HepG2 (cell line): ENCODE data around the gene ANK3. TPM values are rescaled to one million over a fixed set of nuclear protein-coding genes. Genes with fewer than 3 reads are reported as not detected.

Experiments used
- ATAC-seq: fragments of 200-7000 bp; cut with Tn5 transposase; 3 replicates; pipeline ENCODE4 v1.9.1; 2020; ENCODE audit warnings: mild to moderate bottlenecking, moderate library complexity
- BruUV-seq: library from RNA; stranded (reverse); fragments of 400-500 nt; replicated peaks from 2 replicates; lab custom pipeline; 2021; lab: Mats Ljungman, UMichigan
- CTCF ChIA-PET: fragments of 300-600 bp; formaldehyde crosslinking; extraction: SDS; loops from one replicate; lab custom pipeline; 2021; ENCODE audit warnings: low total read pairs, inconsistent platforms, low intra/inter-chr PET ratio; lab: Yijun Ruan, JAX
- POLR2A ChIA-PET: fragments of 350-600 bp; sonication (Branson Sonifier 250); formaldehyde crosslinking; loops from one replicate; lab custom pipeline; 2020; ENCODE audit warnings: antibody characterized with exemption, inconsistent platforms; lab: Yijun Ruan, JAX
- DNase-seq: peaks from one replicate; pipeline ENCODE4 v3.0.0-alpha.2; 2015; ENCODE audit warnings: low spot score
- FAIRE-seq: peaks from 3 replicates; lab custom pipeline; 2011; peaks lifted over from hg19 to GRCh38; lab: Jason Lieb, UNC
- H2AFZ ChIP-seq: one replicate; pipeline ENCODE4 v1.6.1; 2011; ENCODE audit warnings: low read length, inconsistent platforms
- H3K27ac ChIP-seq: fragments of 300-600 bp; 3 replicates; pipeline ENCODE4 v1.8.0; 2011; ENCODE audit warnings: mixed run types, mild to moderate bottlenecking, mixed read lengths, low read length, inconsistent platforms; ENCODE audit not compliant: insufficient read depth; ENCODE audit errors: extremely low read length
- H3K27me3 ChIP-seq, 2 experiments: fragments of 200-600 bp in 1 of 2; 2 replicates in 1 of 2; 3 replicates in 1 of 2; pipeline versions ENCODE4 v1.6.0 to v1.8.0; 2011; ENCODE audit warnings: low read length in 2 of 2, mild to moderate bottlenecking in 2 of 2, moderate library complexity in 2 of 2, inconsistent platforms in 1 of 2; ENCODE audit not compliant: insufficient read depth in 2 of 2, control insufficient read depth in 1 of 2
- H3K36me3 ChIP-seq, 2 experiments: fragments of 200-600 bp in 1 of 2; replicated peaks in 1 of 2; 2 replicates in 1 of 2; 3 replicates in 1 of 2; pipeline versions ENCODE4 v1.5.1 to v1.8.0; 2011; ENCODE audit warnings: low read length in 2 of 2, inconsistent platforms in 1 of 2; ENCODE audit not compliant: insufficient read depth in 2 of 2, control insufficient read depth in 1 of 2
- H3K4me1 ChIP-seq: 2 replicates; pipeline ENCODE4 v1.5.1; 2012; ENCODE audit warnings: low read length, inconsistent platforms; ENCODE audit not compliant: insufficient read depth
- H3K4me2 ChIP-seq: 2 replicates; pipeline ENCODE4 v1.6.0; 2011; ENCODE audit warnings: low read depth, low read length, inconsistent platforms
- H3K4me3 ChIP-seq, 3 experiments: fragments of 200-600 bp in 1 of 3; sonication (generic), shearing (Covaris generic) in 1 of 3; replicated peaks in 1 of 3; 2 replicates each; pipeline ENCODE4 v1.5.1; 2011 to 2016; ENCODE audit warnings: low read length in 3 of 3, inconsistent platforms in 2 of 3, low read depth in 2 of 3, mild to moderate bottlenecking in 2 of 3, control low read depth in 1 of 3, mixed read lengths in 1 of 3; ENCODE audit not compliant: insufficient read depth in 1 of 3
- H3K79me2 ChIP-seq: one replicate; pipeline ENCODE4 v1.6.1; 2011; ENCODE audit warnings: low read length, inconsistent platforms; ENCODE audit not compliant: insufficient read depth
- H3K9ac ChIP-seq: 2 replicates; pipeline ENCODE4 v1.6.0; 2011; ENCODE audit warnings: mild to moderate bottlenecking, low read depth, low read length, inconsistent platforms; ENCODE audit not compliant: insufficient read depth
- H3K9me3 ChIP-seq: 2 replicates; pipeline ENCODE4 v1.5.1; 2012; ENCODE audit warnings: mild to moderate bottlenecking, low read length
- H4K20me1 ChIP-seq: 2 replicates; pipeline ENCODE4 v1.6.0; 2011; ENCODE audit warnings: inconsistent platforms, mild to moderate bottlenecking, low read length, moderate library complexity; ENCODE audit not compliant: insufficient read depth
- AKNA ChIP-seq: sonication (generic); formaldehyde crosslinking; IDR thresholded peaks from 2 replicates; pipeline ENCODE4 v1.4.0; 2020; ENCODE audit warnings: missing genetic modification reagents, borderline replicate concordance
- BCLAF1 ChIP-seq: fragments of 450-650 bp; IDR thresholded peaks from 2 replicates; pipeline ENCODE4 v1.6.1; 2017; ENCODE audit warnings: mild to moderate bottlenecking
- KLF16 ChIP-seq, 2 experiments: sonication (generic) in 1 of 2; formaldehyde crosslinking in 1 of 2; IDR thresholded peaks; 2 replicates each; pipeline versions ENCODE4 v1.6.1 to v1.8.0; 2016 to 2023; ENCODE audit warnings: missing genetic modification reagents in 2 of 2, missing compliant biosample characterization in 1 of 2
- USF2 ChIP-seq, 2 experiments: sonication (generic) in 1 of 2; formaldehyde crosslinking in 1 of 2; IDR thresholded peaks; 2 replicates each; pipeline versions ENCODE4 v1.5.1 to v1.6.1; 2011 to 2020; ENCODE audit warnings: borderline replicate concordance in 1 of 2, low read depth in 1 of 2, low read length in 1 of 2, mild to moderate bottlenecking in 1 of 2, missing genetic modification reagents in 1 of 2, moderate library complexity in 1 of 2
- ZNF33A ChIP-seq: sonication (generic); formaldehyde crosslinking; IDR thresholded peaks from 2 replicates; pipeline ENCODE4 v1.5.1; 2020; ENCODE audit warnings: missing genetic modification reagents, mild to moderate bottlenecking, moderate library complexity, borderline replicate concordance
- ZSCAN9 ChIP-seq: IDR thresholded peaks from 2 replicates; pipeline ENCODE4 v1.6.1; 2016; ENCODE audit warnings: borderline replicate concordance
- WGBS: methylation state at CpG from one replicate; pipeline ENCODE4 v1.1.6; 2017; ENCODE audit warnings: low lambda C conversion rate; 5-methylcytosine and 5-hydroxymethylcytosine counted together
- in situ Hi-C: cut with HindIII; loops from 2 replicates; pipeline ENCODE4 v1.10.0; 2017; ENCODE audit warnings: low pct_unique_long_range_greater_than_20kb; ENCODE audit not compliant: extremely low pct_ligation_motif_present
- intact Hi-C: fragments of 100-400 bp; cut with micrococcal nuclease; formaldehyde crosslinking; loops from one replicate; pipeline ENCODE4 v1.10.0; 2022; ENCODE audit not compliant: unreplicated experiment
- polyA plus RNA-seq, 8 experiments: library from polyadenylated mRNA; depleted of rRNA in 3 of 8; stranded (reverse) in 7 of 8; unstranded in 1 of 8; fragments of >200 nt; fragmentation: Illumina TruSeq in 4 of 8; extraction: Trizol in 4 of 8; gene quantifications; 2 replicates each; pipeline versions ENCODE4 v1.2.1 to v1.2.3, GENCODE V29; 2011 to 2016; ENCODE audit warnings: low read depth in 4 of 8, missing spikeins in 1 of 8, mixed read lengths in 1 of 8; ENCODE audit not compliant: insufficient read depth in 1 of 8
- total RNA-seq, 5 experiments: library from RNA; depleted of rRNA; stranded (reverse); fragments of >200 nt; fragmentation: Illumina TruSeq; extraction: Trizol; gene quantifications; 2 replicates each; pipeline ENCODE4 v1.2.3, GENCODE V29; 2016; ENCODE audit warnings: low read depth in 1 of 5

ANK3 gene
- total and polyA plus RNA-seq, 2 of the 13 experiments (the other 11 are each of a cell fraction or from before 2014, with no cell fraction given), result not detected

DNA sequence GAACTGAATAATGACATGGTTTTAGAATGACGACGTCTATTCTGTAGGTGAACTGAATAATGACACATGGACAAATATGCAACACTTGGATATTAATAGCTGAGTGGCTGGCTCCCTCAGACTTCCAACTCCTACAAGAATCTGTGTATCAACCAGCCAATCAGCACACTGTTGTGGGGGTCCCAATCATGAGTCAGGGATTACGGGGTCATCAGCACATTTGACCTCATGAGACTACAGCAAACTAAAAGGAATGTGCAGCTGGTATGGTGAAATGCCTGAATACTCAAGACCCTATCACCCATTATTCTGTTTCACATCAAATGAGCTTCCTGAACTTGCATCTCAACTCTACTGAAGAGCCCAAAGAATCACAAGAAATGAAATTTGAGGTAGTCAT, 192.5 kb downstream of the ANK3 start:
- H3K27me3 ChIP-seq, result no peaks in the 10 kb centered on the region
- H3K79me2 ChIP-seq, result no peaks in the 10 kb centered on the region
- no peak overlapping the region for H3K27ac ChIP-seq
- no peaks in the 10 kb centered on the region for H3K4me1 ChIP-seq
- CTCF ChIA-PET, result no interaction called here
- H3K36me3 ChIP-seq, result no peaks in the 10 kb centered on the region
- FAIRE-seq (no peak), ATAC-seq (no peak), DNase-seq (no peak)
- H3K4me3 ChIP-seq, result no peak overlapping the region
- 6% methylated on average over 3 of the region's 3 CpGs for WGBS
- H3K9me3 ChIP-seq, result no peaks in the 10 kb centered on the region
- POLR2A ChIA-PET, result no interaction called here
- no peak overlapping the region for H2AFZ ChIP-seq
- no peak overlapping the region for H3K9ac ChIP-seq
- in situ Hi-C loops, result no loop called here
- BruUV-seq, result no TSS peak
- intact Hi-C loops, result no loop called here
- H3K4me2 ChIP-seq, result no peak overlapping the region
- TF ChIP-seq BCLAF1 (no peak), ZNF33A (no peak), KLF16 (CRISPR knock-in tag; IDR thresholded peaks at IDR 0.05) (no peak)
- H4K20me1 ChIP-seq, result no peaks in the 10 kb centered on the region

- no peaks in the 10 kb centered on the region for H3K36me3 ChIP-seq
- BruUV-seq, result no TSS peak
- ATAC-seq, result no peak
- no peak for DNase-seq
- H3K4me1 ChIP-seq, result no peaks in the 10 kb centered on the region
- intact Hi-C loops (no loop called here), in situ Hi-C loops (no loop called here)
- H4K20me1 ChIP-seq, result no peaks in the 10 kb centered on the region
- H2AFZ ChIP-seq, result no peak overlapping the region
- H3K9me3 ChIP-seq, result no peaks in the 10 kb centered on the region
- POLR2A ChIA-PET, result no interaction called here
- no peak overlapping the region for H3K27ac ChIP-seq
- H3K79me2 ChIP-seq, result no peaks in the 10 kb centered on the region
- no peak overlapping the region for H3K9ac ChIP-seq
- no peaks in the 10 kb centered on the region for H3K27me3 ChIP-seq
- CTCF ChIA-PET, result no interaction called here
- no peak for FAIRE-seq
- no peak overlapping the region for H3K4me3 ChIP-seq
- H3K4me2 ChIP-seq, result no peak overlapping the region
- TF ChIP-seq AKNA (CRISPR knock-in tag), result no peak
- TF ChIP-seq USF2 (IDR thresholded peaks at IDR 0.05; ENCODE audit: low read depth, low read length), result no peak
- TF ChIP-seq USF2 (CRISPR knock-in tag; IDR thresholded peaks at IDR 0.05; ENCODE audit: borderline replicate concordance), result no peak
- no peak for TF ChIP-seq ZSCAN9 (CRISPR knock-in tag)
Observed at GRCh38 chr10:60194421-60194820, 195.3 kb downstream of the ANK3 start.
